Lower leg skin (tissue), 4 donors: ENCODE data around the gene IFT88. TPM values are rescaled to one million over a fixed set of nuclear protein-coding genes. Genes with fewer than 3 reads are reported as not detected.

Experiments used
- DNase-seq, 2 donors: peaks; one replicate each; pipeline ENCODE4 v3.0.0-alpha.2; 2019; ENCODE audit warnings: low spot score in 2 of 2
- H3K4me3 ChIP-seq: fragments of 200-600 bp; sonication (generic); 2 replicates; pipeline ENCODE4 v1.5.1; 2017; ENCODE audit warnings: mild to moderate bottlenecking, low read depth; ENCODE audit not compliant: poor library complexity, severe bottlenecking
- CTCF ChIP-seq, 3 donors: fragments of 450-650 bp; IDR thresholded peaks; one replicate each; pipeline ENCODE4 v1.5.1; 2016; ENCODE audit warnings: antibody characterized with exemption in 3 of 3, mild to moderate bottlenecking in 3 of 3, moderate library complexity in 2 of 3
- POLR2A ChIP-seq, 2 donors: fragments of 450-650 bp; IDR thresholded peaks; one replicate each; pipeline ENCODE4 v1.6.1; 2016 to 2017; ENCODE audit warnings: antibody characterized with exemption in 2 of 2, mild to moderate bottlenecking in 1 of 2, moderate library complexity in 1 of 2
- WGBS, 2 donors: methylation state at CpG; one replicate each; pipeline ENCODE4 v1.1.5; 2018; 5-methylcytosine and 5-hydroxymethylcytosine counted together
- intact Hi-C: fragments of 100-400 bp; cut with DNase I; formaldehyde crosslinking; loops from one replicate; pipeline ENCODE4 v1.15.0; 2023; ENCODE audit warnings: low total_unique reads
- total RNA-seq, 4 donors: library from RNA; depleted of rRNA; stranded (reverse); fragments of >200 nt; gene quantifications; one replicate each; pipeline ENCODE4 v1.1.0, GENCODE V29; 2016

IFT88 gene
- total RNA-seq, 4 donors from 2014 or later = 3.5 to 8.0 (median 6.9) TPM

- intact Hi-C loops = no loop called here
- no peak for DNase-seq
- 65 to 96% methylated on average over 6 of the region's 6 CpGs for WGBS, 2 donors
- no peak for TF ChIP-seq POLR2A (IDR thresholded peaks at IDR 0.05)
- TF ChIP-seq CTCF (IDR thresholded peaks at IDR 0.05) = no peak
- H3K4me3 ChIP-seq = no peak overlapping the region
Observed at GRCh38 chr13:20727856-20728255, 160.9 kb downstream of the IFT88 start.

GRCh38 chr13:20728579-20729311 is 161.8 kb downstream of the IFT88 start:
- 55 to 56% methylated on average over 14 of the region's 14 CpGs for WGBS, 2 donors
- no peak overlapping the region for H3K4me3 ChIP-seq
- no peak for DNase-seq
- TF ChIP-seq POLR2A (IDR thresholded peaks at IDR 0.05) = no peak
- TF ChIP-seq CTCF (IDR thresholded peaks at IDR 0.05) = no peak
- intact Hi-C loops = no loop called here

- H3K4me3 ChIP-seq = no peak overlapping the region
- no peak for TF ChIP-seq POLR2A (IDR thresholded peaks at IDR 0.05)
- TF ChIP-seq CTCF (IDR thresholded peaks at IDR 0.05) = no peak
- 92 to 98% methylated on average over 33 of the region's 33 CpGs for WGBS, 2 donors
- intact Hi-C loops = no loop called here
- no peak for DNase-seq
Observed at GRCh38 chr13:20729633-20730585, 163.0 kb downstream of the IFT88 start.

GRCh38 chr13:20738616-20739015 is 171.7 kb downstream of the IFT88 start:
- intact Hi-C loops = no loop called here
- WGBS, 2 donors = 89 to 91% methylated on average over 6 of the region's 6 CpGs
- DNase-seq = no peak

GRCh38 chr13:20740021-20740420 is 173.1 kb downstream of the IFT88 start:
- H3K4me3 ChIP-seq = no peak overlapping the region
- no peak for TF ChIP-seq CTCF (IDR thresholded peaks at IDR 0.05)
- intact Hi-C loops = no loop called here
- no peak for DNase-seq
- 95 to 96% methylated on average over 8 to 14 of the region's 22 CpGs for WGBS, 2 donors

More at GRCh38 chr13:20738616-20739015, 171.7 kb downstream of the IFT88 start:
- TF ChIP-seq POLR2A (IDR thresholded peaks at IDR 0.05) = no peak
- TF ChIP-seq CTCF (IDR thresholded peaks at IDR 0.05) = no peak
- H3K4me3 ChIP-seq = no peak overlapping the region

Other genes starting within 250 kb of the IFT88 start
- gene CRYL1, start 41.3 kb upstream of the IFT88 start, total RNA-seq = 10 to 100 TPM; 10.3 to 21.4 (median 16.8) TPM
- gene IL17D, start 136.5 kb downstream of the IFT88 start, total RNA-seq = 1 to 10 TPM in 3 of 4 donors, under 1 TPM in 1; 0.76 to 3.5 (median 1.9) TPM
- 10 to 100 TPM in 1 of 4 donors, 1 to 10 TPM in 3; 2.6 to 10.8 (median 5.8) TPM for gene EEF1AKMT1, start 206.8 kb downstream of the IFT88 start, total RNA-seq